Measurements from ENCODE around the gene KCTD4. TPM values are rescaled to one million over a fixed set of nuclear protein-coding genes. Genes with fewer than 3 reads are reported as not detected.
"Not testable (repeated sequence)": the region's sequence is repeated elsewhere in the genome, so short reads cannot be mapped to it uniquely, and the experiment has no call there.

KCTD4 gene
- polyA plus RNA-seq, result not detected

DNA sequence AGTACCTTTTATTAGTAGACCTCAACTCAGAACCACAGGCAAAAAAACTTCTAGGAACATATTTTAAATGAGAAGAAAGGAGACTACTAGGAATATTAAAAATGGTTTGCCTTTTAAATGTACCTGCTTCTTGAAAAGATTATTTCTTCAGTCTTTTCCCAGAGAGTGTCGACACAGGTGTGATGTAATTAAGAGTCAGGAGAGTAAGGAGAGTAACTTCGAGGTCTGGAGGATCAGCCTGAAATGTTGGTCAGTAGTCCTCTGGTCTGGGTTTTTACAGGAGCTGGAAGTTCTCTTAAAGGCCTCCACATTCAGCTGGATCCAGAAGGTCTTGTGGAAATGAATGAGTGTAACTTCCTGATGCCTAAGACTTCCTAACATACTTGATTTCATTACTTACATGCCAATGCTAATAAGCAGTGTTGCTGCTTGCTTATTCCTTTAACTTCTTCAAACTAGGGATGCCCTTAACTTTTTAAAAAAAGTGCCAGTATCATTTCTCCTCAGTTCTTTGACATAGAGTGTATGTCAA is at the start of gene KCTD4:
Gene KCTD4 (minus strand): TSS at position 345 of the 532 bp plus-strand sequence. CDS start 6,478 bp downstream, outside the sequence.
- H3K36me3 Mint-ChIP-seq, result peaks cover 8% of the 10 kb centered on the region
- peaks cover 7 to 11% (median 11%) of the 10 kb centered on the region in 3 donors for H3K4me1 Mint-ChIP-seq
- no peaks in the 10 kb centered on the region for H3K9me3 Mint-ChIP-seq
- H3K27ac Mint-ChIP-seq, result no peak within 1 kb of the TSS
- no peak within 1 kb of the TSS for H3K4me3 Mint-ChIP-seq
- H3K27me3 Mint-ChIP-seq, result no peaks in the 10 kb centered on the region

DNA sequence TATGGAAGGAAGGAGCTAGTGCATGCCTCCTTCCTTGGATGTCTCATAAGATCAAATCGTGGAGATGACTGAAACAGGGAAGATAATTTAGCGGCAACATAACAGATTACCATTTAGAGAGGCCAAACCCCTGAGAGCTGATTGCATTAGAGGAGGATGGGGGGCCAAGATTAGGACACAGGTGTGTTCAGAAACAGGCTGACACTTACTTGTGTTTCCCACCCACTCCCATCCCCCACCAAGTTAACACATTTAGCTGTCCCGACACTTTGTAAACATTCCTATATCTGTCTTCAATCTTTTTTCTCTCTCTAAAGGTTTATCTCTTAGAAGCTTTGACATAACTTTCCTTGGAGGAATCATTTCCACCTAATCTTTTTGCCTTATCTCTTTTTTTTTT is 48.8 kb upstream of the KCTD4 start:
- H3K36me3 Mint-ChIP-seq, result peaks cover 7% of the 10 kb centered on the region
- H3K4me3 Mint-ChIP-seq, result no peak overlapping the region
- H3K4me1 Mint-ChIP-seq, result no peaks in the 10 kb centered on the region
- peaks cover 1 to 4% (median 2%) of the 10 kb centered on the region in 3 donors for H3K9me3 Mint-ChIP-seq
- no peaks in the 10 kb centered on the region for H3K27me3 Mint-ChIP-seq
- no peak overlapping the region for H3K27ac Mint-ChIP-seq

DNA sequence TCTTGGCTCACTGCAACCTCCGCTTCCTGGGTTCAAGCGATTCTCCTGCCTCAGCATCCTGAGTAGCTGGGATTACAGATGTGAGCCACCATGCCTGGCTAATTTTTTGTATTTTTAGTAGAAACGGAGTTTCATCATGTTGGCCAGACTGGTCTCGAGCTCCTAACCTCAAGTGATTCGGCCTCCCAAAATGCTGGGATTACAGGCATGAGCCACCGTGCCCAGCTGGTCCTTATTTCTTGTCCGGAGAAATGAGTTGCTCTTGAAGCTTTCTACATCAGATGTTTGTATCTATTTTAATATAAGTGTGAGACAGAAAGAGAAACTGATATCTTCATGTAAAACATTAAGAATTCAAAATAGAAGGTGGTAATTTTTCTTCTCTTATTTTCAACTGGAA is 43.9 kb upstream of the KCTD4 start:
- not testable (repeated sequence) for H3K4me3 Mint-ChIP-seq, H3K4me1 Mint-ChIP-seq, H3K9me3 Mint-ChIP-seq, H3K27ac Mint-ChIP-seq, H3K27me3 Mint-ChIP-seq, H3K36me3 Mint-ChIP-seq

DNA sequence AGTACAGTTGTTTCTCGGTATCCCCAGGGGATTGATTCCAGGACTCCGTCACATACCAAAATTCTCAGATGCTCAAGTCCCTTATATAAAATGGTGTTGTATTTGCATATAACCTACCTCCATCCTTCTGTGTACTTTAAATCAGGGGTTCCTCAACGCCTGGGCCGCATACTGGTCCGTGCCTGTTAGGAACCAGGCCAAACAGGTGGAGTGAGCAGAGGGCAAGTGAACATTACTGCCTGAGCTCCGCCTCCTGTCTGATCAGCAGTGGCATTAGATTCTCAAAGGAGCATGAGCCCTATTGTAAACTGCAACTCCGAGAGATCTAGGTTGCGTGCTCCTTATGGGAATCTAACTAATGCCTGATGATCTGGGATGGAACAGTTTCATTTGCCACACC is 42.2 kb upstream of the KCTD4 start:
- Mint-ChIP-seq H3K27me3 (no peaks in the 10 kb centered on the region), H3K4me3 (no peak overlapping the region), H3K36me3 (peaks cover 2% of the 10 kb centered on the region), H3K27ac (no peak overlapping the region), H3K9me3 (peaks cover 1 to 4% (median 2%) of the 10 kb centered on the region in 3 donors), H3K4me1 (peaks cover 0 to 6% (median 1%) of the 10 kb centered on the region in 3 donors)

DNA sequence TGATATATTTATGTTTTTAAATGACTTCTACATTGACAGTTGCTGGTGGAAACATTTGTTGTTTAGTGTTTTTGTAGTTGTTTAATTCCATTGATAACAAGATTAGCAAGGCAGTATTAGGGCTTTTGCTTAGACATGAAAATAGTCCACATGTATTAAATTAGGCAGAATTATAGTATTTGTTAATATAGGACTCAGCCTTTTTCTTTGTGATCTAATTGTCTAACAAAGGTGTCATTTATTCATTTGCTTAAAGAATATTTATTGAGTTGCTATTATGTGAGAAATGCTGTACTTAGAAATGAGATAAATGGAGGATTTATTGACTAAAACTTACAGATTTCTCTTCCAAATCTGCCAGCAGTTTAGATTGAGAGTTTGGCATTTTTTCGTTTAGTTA is 41.7 kb upstream of the KCTD4 start:
- Mint-ChIP-seq H3K36me3 (peaks cover 2% of the 10 kb centered on the region), H3K27ac (peak overlapping the region in 1 of 3 donors; percentile 67), H3K9me3 (peaks cover 1 to 4% (median 2%) of the 10 kb centered on the region in 3 donors)

DNA sequence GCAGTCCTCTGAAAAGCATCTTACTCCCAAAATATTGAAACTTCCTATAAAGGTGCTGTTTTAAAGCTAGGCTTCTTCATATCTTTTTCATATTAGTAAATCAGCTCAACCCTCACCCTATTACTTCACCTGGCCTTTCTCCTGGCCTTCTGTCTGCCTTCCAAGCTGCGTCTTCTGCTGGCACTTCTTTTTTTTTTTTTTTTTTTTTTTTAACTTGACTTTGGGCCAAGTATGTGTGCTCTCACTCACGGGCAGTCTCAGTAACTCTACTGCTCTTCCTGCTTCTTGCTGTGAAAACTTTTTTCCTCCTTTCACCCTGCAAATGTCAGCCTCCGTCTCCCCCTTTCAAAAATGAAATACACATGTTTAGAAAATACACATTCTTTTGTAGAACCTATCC is 41.2 kb upstream of the KCTD4 start:
- H3K9me3 Mint-ChIP-seq, result peaks cover 1 to 4% (median 2%) of the 10 kb centered on the region in 3 donors
- peaks cover 0 to 6% (median 1%) of the 10 kb centered on the region in 3 donors for H3K4me1 Mint-ChIP-seq
- no peaks in the 10 kb centered on the region for H3K27me3 Mint-ChIP-seq
- no peak overlapping the region for H3K4me3 Mint-ChIP-seq
- H3K27ac Mint-ChIP-seq, result peak overlapping the region in 2 of 3 donors; percentile 26 to 67
- H3K36me3 Mint-ChIP-seq, result peaks cover 2% of the 10 kb centered on the region

More for the DNA sequence above, 41.7 kb upstream of the KCTD4 start:
- Mint-ChIP-seq H3K4me3 (no peak overlapping the region), H3K4me1 (peaks cover 0 to 6% (median 1%) of the 10 kb centered on the region in 3 donors), H3K27me3 (no peaks in the 10 kb centered on the region)

DNA sequence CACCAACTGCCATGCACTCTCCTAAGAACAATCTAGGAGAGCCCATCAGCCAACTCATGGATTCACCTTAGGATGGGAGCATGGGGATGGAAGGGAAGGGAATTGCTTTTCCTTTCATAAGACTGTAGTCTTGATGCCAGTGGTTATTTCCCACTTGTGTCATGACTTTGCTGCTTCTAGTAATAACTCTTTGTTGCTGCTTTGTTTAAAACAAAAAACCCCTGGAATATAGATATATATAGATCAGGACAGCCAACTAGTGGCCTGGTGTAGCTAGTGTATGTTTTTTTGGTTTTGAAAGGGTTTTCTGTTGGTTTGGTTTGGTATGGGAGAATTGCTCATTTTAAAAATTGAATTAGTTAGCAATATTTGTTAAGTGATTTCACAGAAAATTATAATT is 39.3 kb upstream of the KCTD4 start:
- Mint-ChIP-seq H3K4me3 (no peak overlapping the region), H3K9me3 (peaks cover 0 to under 1% (median 0%) of the 10 kb centered on the region in 3 donors), H3K36me3 (no peaks in the 10 kb centered on the region), H3K27me3 (no peaks in the 10 kb centered on the region), H3K27ac (no peak overlapping the region), H3K4me1 (peaks cover 0 to 6% (median 1%) of the 10 kb centered on the region in 3 donors)

DNA sequence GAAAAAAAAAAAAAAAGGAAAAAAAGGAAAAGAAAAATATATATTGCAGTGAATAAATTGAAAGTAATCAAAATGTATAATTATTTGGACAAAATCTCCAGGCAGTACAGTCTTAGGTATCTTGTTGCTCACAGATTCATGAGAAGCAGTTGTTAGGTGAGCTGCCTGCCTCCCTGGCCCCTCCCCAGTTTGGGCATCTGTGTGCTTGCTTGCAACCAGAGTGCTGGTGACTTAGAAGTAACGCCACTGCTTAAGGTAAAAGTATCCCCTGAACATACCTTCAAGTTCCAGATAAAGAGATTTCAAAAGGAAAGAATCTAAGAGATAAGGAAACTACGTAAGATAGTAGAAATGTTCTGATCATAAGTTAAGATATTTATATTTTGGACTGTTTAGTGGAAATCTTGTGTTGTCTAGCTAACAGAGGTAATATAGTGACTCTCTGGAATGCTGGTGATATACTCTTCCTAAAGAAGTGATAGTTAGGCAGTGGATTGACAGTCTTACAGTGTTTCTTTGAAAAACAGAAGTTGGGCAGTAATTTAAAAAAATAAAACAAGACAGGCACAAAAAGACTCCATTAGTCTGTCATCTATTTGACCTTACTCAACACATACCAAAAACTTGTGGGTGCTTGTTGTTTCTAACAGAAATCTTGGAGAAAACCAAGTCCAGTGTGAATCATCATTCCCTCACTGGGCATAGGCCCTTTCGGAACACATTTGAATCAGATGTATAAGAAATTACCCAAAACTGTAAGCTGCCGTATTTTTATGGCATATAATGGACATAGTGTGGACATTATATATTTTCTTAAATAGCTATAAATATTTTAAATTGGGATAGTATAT is 38.3 kb upstream of the KCTD4 start:
- H3K4me3 Mint-ChIP-seq, result no peak overlapping the region
- no peaks in the 10 kb centered on the region for H3K36me3 Mint-ChIP-seq
- no peaks in the 10 kb centered on the region for H3K27me3 Mint-ChIP-seq
- peaks cover 0 to 6% (median 1%) of the 10 kb centered on the region in 3 donors for H3K4me1 Mint-ChIP-seq
- no peak overlapping the region for H3K27ac Mint-ChIP-seq
- H3K9me3 Mint-ChIP-seq, result no peaks in the 10 kb centered on the region

DNA sequence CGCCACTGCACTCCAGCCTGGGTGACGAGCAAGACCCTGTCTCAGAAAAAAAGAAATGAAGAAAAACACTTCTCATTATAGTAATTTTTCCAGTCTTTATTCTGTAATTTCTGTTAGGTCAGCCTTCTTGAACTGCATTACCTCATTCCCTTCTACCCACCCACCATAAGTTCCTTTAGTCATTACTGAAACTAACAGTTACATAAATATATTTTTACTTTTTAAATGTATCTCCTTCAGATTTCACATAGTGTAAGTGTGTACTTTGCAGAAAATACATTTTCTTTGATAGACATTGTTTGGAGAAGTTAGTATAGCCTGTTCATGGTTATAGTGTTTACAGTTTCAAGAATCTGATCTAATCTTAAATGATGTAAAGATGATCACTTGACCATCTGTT is 31.7 kb upstream of the KCTD4 start:
- H3K27ac Mint-ChIP-seq, result no peak overlapping the region
- peaks cover 0 to 7% (median 2%) of the 10 kb centered on the region in 3 donors for H3K4me1 Mint-ChIP-seq
- peaks cover 2% of the 10 kb centered on the region for H3K36me3 Mint-ChIP-seq
- no peaks in the 10 kb centered on the region for H3K27me3 Mint-ChIP-seq
- H3K9me3 Mint-ChIP-seq, result no peaks in the 10 kb centered on the region
- no peak overlapping the region for H3K4me3 Mint-ChIP-seq

DNA sequence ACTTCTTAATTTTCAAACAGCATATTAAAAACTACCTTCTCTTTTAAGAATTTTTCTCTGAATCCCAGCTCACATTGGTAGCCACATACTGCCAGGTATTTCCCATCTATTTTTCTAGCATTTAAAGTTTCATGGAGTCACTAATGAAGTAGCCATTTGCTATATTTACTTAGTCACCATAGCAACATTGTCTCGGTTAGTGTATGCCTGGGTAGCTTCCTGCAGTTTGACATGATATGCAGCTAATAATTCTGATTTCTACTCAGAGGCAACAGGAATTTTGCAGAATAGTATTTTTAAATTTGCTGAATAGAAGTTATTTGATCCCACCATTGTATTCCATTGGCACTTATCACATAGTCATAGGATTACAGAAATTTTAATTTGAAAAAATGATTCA is 30.9 kb upstream of the KCTD4 start:
- Mint-ChIP-seq H3K27me3 (no peaks in the 10 kb centered on the region), H3K9me3 (no peaks in the 10 kb centered on the region), H3K27ac (peak overlapping the region in 1 of 3 donors; percentile 35), H3K4me3 (no peak overlapping the region), H3K4me1 (peaks cover 0 to 7% (median 2%) of the 10 kb centered on the region in 3 donors), H3K36me3 (peaks cover 2% of the 10 kb centered on the region)

DNA sequence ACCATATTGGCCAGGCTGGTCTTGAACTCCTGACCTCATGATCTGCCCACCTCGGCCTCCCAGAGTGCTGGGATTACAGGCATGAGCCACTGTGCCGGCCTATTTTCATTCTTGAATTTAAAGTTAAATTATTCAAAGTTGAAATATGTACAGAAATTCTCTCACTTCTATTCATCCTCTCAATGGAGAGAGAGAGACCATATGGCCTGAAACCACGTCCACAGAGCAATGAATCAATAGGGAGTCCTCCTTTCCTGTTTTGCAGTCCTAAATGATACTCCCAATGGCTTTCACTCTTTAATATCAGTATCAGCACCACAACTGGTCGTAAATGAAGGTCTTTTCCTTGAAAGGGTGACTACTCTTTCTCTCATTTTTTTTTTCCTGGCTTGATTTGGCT is 30.5 kb upstream of the KCTD4 start:
- Mint-ChIP-seq H3K9me3 (no peaks in the 10 kb centered on the region), H3K36me3 (peaks cover 2% of the 10 kb centered on the region), H3K27me3 (no peaks in the 10 kb centered on the region), H3K4me1 (peaks cover 0 to 7% (median 2%) of the 10 kb centered on the region in 3 donors), H3K4me3 (peak overlapping the region in 1 of 4 donors; percentile 12), H3K27ac (peak overlapping the region in 1 of 3 donors; percentile 35)

DNA sequence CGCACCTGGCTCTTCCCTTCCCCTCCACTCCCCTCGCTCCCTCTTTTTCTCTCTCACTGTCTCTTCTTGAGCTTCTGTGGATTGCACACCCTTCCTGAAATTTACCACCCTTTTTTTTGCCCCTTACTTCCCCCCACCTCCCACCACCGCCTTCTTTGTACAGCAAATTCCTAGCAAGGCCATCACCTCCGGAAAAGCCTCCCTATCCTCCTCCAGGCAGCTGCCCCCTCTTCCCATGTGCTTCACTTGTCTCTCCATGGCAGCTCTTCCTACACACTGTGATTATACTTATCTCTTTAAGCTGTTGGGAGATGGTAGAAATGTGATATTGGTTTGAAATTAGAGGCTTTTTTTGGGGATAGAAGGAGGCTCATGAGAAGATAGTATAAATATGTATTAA is 28.3 kb upstream of the KCTD4 start:
- H3K4me1 Mint-ChIP-seq, result peaks cover under 1 to 11% (median 2%) of the 10 kb centered on the region in 3 donors
- peak overlapping the region in 2 of 3 donors; percentile 59 to 78 for H3K27ac Mint-ChIP-seq
- no peaks in the 10 kb centered on the region for H3K27me3 Mint-ChIP-seq
- no peaks in the 10 kb centered on the region for H3K9me3 Mint-ChIP-seq
- no peak overlapping the region for H3K4me3 Mint-ChIP-seq
- peaks cover 7% of the 10 kb centered on the region for H3K36me3 Mint-ChIP-seq

DNA sequence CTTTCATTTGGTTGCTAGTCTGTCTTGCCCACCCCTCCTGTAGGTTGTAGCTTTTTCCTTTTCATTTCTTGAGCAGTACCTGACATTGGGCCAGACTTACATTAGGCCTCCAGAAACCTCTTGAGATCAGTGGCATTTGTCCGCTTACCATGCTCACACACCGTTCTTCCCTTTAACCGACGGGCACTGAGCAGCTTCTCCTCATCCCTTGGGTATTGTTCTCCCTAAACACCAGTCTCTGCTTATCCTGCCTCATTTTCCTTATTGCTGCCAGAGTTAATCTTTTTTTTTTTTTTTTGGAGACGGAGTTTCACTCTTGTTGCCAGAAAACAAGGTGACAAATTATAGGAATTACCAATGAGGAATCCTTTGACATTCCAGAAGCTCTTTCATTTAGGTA is 27.2 kb upstream of the KCTD4 start:
- peaks cover 8% of the 10 kb centered on the region for H3K36me3 Mint-ChIP-seq
- no peak overlapping the region for H3K4me3 Mint-ChIP-seq
- H3K27me3 Mint-ChIP-seq, result no peaks in the 10 kb centered on the region
- H3K4me1 Mint-ChIP-seq, result peaks cover 2 to 11% (median 2%) of the 10 kb centered on the region in 3 donors
- H3K9me3 Mint-ChIP-seq, result no peaks in the 10 kb centered on the region
- H3K27ac Mint-ChIP-seq, result no peak overlapping the region

DNA sequence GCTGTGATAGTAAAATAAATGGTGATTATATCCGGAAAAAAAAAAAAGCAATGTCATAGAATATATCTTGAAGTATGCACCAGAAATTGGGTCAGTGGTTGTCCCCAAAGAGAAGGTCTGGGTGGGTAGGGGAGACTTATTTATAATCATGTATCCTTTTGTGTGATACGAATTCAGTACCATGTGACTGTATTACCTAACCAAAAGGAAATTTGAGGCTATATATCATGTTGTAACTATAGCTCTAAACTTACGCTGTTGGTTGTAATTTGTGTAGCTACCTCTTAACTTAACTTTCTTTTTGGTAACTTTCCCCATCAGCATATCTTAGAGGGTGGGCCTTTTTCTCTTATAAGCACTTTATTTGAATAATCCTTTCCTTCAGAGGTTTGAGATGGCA is 25.2 kb upstream of the KCTD4 start:
- H3K36me3 Mint-ChIP-seq, result peaks cover 12% of the 10 kb centered on the region
- no peak overlapping the region for H3K4me3 Mint-ChIP-seq
- H3K27ac Mint-ChIP-seq, result no peak overlapping the region
- H3K4me1 Mint-ChIP-seq, result peaks cover 2 to 4% (median 4%) of the 10 kb centered on the region in 3 donors
- H3K9me3 Mint-ChIP-seq, result no peaks in the 10 kb centered on the region
- no peaks in the 10 kb centered on the region for H3K27me3 Mint-ChIP-seq

DNA sequence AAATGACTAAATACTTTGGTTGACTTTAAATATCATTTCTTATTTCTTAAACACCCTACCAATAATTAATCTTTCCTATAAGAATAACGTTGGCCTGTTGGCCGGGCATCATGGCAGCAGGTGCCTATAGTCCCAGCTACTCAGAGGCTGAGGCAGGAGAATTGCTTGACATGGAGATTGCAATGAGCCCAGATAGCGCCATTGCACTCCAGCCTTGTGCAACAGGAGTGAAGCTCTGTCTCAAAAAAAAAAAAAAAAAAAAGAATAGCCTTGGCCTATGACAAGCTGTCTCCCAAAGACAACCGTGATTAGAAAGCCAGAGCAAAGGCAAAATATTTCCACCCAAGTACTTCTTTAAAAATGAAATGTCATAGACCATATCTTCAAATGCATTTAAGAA is 24.5 kb upstream of the KCTD4 start:
- H3K36me3 Mint-ChIP-seq, result peaks cover 13% of the 10 kb centered on the region
- no peaks in the 10 kb centered on the region for H3K27me3 Mint-ChIP-seq

More for the DNA sequence above, 24.5 kb upstream of the KCTD4 start:
- no peak overlapping the region for H3K27ac Mint-ChIP-seq
- no peak overlapping the region for H3K4me3 Mint-ChIP-seq
- H3K9me3 Mint-ChIP-seq, result no peaks in the 10 kb centered on the region
- peaks cover 2 to 5% (median 4%) of the 10 kb centered on the region in 3 donors for H3K4me1 Mint-ChIP-seq
